ENCODE data around the gene RCBTB1.

Gene RCBTB1

GRCh38 chr13:49585220-49586157, at the start of gene RCBTB1:
Gene RCBTB1 (minus strand): TSS chr13:49585558. CDS start chr13:49567279, 18,279 bp downstream.
- DNase-seq (ENCODE audit: low read depth): no peak
- H3K4me3 ChIP-seq (ENCODE audit: low read depth, low read length): peak within 1 kb of the TSS; percentile 98
- TF ChIP-seq, protein P1, sequence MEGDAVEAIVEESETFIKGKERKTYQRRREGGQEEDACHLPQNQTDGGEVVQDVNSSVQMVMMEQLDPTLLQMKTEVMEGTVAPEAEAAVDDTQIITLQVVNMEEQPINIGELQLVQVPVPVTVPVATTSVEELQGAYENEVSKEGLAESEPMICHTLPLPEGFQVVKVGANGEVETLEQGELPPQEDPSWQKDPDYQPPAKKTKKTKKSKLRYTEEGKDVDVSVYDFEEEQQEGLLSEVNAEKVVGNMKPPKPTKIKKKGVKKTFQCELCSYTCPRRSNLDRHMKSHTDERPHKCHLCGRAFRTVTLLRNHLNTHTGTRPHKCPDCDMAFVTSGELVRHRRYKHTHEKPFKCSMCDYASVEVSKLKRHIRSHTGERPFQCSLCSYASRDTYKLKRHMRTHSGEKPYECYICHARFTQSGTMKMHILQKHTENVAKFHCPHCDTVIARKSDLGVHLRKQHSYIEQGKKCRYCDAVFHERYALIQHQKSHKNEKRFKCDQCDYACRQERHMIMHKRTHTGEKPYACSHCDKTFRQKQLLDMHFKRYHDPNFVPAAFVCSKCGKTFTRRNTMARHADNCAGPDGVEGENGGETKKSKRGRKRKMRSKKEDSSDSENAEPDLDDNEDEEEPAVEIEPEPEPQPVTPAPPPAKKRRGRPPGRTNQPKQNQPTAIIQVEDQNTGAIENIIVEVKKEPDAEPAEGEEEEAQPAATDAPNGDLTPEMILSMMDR (IDR thresholded peaks at IDR 0.05; ENCODE audit: low read depth, low read length, missing control alignments): no peak

DNA sequence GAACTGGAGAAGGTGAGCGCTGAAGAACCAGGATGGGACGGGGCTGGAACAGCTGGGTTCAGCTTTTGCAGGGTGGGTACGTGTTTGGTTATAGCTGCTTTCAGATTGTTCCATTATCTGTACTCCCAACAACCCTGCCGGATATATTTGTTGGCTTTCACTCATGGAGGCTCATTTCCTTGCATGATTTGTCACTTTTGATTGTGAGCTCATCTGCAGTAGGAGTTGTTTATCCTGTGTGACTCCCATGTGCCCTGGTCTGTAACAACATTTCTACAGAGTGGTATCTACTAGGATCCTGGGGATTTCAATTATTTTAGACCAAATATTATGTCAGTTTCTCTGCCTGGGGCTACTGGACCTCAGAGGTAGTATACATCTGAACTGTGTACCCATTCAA, 48.4 kb upstream of the RCBTB1 start:
- H3K4me3 ChIP-seq (ENCODE audit: low read depth, low read length): no peak overlapping the region
- DNase-seq (ENCODE audit: low read depth): no peak
- TF ChIP-seq, protein P1 (IDR thresholded peaks at IDR 0.05; ENCODE audit: low read depth, low read length, missing control alignments): no peak

DNA sequence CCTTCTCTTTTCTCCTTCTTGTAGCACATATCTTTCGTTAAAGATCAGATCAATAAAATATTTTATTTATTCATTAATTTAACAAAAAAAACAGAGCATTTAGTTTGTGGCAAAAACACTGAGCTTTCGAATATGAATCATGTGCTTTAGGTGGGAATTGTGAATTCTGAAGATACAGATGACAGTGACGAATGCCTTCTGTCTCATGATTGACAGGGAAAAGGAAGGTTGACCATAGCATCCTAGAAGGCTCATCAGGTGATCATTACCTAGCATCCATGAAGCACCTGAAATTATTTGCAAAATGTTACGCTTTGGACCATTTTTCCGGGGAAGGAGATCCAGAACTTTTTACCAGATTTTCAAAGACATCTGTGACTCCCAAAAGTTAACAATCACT, 46.8 kb upstream of the RCBTB1 start:
- TF ChIP-seq, protein P1 (IDR thresholded peaks at IDR 0.05; ENCODE audit: low read depth, low read length, missing control alignments): no peak
- H3K4me3 ChIP-seq (ENCODE audit: low read depth, low read length): no peak overlapping the region
- no peak for DNase-seq (ENCODE audit: low read depth)

GRCh38 chr13:49630580-49630979, 45.2 kb upstream of the RCBTB1 start:
- no peak overlapping the region for H3K4me3 ChIP-seq (ENCODE audit: low read depth, low read length)
- DNase-seq (ENCODE audit: low read depth): no peak
- TF ChIP-seq, protein P1 (IDR thresholded peaks at IDR 0.05; ENCODE audit: low read depth, low read length, missing control alignments): no peak

GRCh38 chr13:49629947-49630346, 44.6 kb upstream of the RCBTB1 start:
- no peak overlapping the region for H3K4me3 ChIP-seq (ENCODE audit: low read depth, low read length)
- TF ChIP-seq, protein P1 (IDR thresholded peaks at IDR 0.05; ENCODE audit: low read depth, low read length, missing control alignments): no peak
- no peak for DNase-seq (ENCODE audit: low read depth)

DNA sequence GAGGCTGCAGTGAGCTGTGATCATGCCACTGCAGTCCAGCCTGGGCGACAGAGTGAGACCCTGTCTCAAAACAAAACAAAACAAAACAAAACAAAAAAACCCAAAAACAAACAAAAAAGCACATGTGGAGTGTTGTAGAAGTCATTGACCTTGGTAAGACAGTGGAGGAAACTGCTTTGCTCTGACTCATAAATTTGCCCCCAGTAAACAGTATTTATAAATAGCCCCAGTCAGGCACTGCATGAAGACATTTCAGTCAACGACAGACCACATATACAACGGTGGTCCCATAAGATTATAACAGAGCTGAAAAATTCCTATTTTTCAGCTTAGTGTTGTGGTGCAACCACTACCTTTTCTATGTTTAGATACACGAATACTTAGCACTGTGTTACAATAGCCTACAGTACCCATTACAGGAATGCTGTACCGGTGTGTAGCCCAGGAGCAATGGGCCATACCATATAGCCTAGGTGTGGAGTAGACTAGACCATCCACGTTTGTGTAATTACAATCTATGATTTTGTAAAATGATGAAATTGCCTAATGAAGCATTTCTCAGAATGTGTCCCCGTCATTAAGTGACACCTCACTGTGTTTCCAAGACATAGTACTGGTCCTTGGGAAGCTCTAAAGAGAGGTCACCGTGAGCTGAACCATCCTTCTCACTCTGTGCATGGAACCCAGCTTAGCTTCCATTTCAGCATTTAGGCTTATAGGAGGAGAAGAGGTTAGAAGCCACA, 44.0 kb upstream of the RCBTB1 start:
- TF ChIP-seq, protein P1 (IDR thresholded peaks at IDR 0.05; ENCODE audit: low read depth, low read length, missing control alignments): no peak
- H3K4me3 ChIP-seq (ENCODE audit: low read depth, low read length): peak overlapping the region; percentile 86
- no peak for DNase-seq (ENCODE audit: low read depth)

Data from GM12864 (cell line).